ENCODE data around the gene SLC1A7. TPM values are rescaled to one million over a fixed set of nuclear protein-coding genes. Genes with fewer than 3 reads are reported as not detected.
A peak's percentile ranks its signal among the peaks of the same experiment; 100 is the strongest.
"Not testable (repeated sequence)": the region's sequence is repeated elsewhere in the genome, so short reads cannot be mapped to it uniquely, and the experiment has no call there.

Gene SLC1A7
- total RNA-seq, result not detected
- not detected for polyA plus RNA-seq

DNA sequence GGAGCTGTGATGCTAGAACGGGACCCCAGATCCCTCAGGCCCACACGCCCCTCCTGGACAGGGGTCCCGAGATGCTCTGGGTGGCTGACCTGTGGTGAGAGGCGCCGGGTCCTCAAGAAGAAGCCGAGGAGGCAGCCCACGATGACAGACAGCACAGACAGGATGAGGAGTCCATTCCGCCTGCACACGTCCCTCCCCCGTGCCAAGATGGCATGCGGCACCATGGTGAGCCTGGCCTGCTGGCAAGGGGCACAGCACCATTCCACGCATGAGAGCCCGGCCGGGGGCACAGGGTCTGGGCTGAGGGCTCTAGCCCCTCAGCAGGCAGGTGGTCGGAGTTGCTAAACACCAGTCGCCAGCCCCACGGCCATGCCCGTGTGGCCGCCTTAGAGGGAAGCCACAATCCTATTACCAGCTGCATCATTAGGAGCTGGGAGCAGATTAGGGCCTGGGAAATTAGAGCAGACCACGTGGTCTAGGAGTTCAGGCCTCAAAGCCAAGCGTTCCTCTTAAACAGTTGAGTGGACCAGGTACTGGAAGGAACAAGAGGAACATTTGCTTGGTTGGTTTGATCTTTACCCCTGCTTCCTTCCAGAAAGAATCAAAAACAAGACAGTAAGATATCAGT lies at the start of gene SLC1A7:
TSS of gene SLC1A7 (minus strand) at position 413 of the 628 bp plus-strand sequence. CDS start at position 224, 189 bp downstream.
- Mint-ChIP-seq H3K36me3 (peaks cover 0 to 7% of the 10 kb centered on the region in 2 donors), H3K4me3 (no peak within 1 kb of the TSS), H3K27ac (no peak within 1 kb of the TSS), H3K27me3 (peaks cover 0 to 3% of the 10 kb centered on the region in 2 donors), H3K9me3 (peaks cover 0 to 9% (median 6%) of the 10 kb centered on the region in 8 donors), H3K4me1 (no peaks in the 10 kb centered on the region)
- Histone ChIP-seq H3K36me3 (ENCODE audit: insufficient read depth, low read length) (no peaks in the 10 kb centered on the region), H3K27me3 (ENCODE audit: insufficient read depth, low read length) (no peaks in the 10 kb centered on the region), H3K27ac (ENCODE audit: low read depth, low read length) (no peak within 1 kb of the TSS), H3K4me3 (ENCODE audit: low read length in 2 of 2) (no peak within 1 kb of the TSS), H3K4me1 (ENCODE audit: insufficient read depth, low read length) (no peaks in the 10 kb centered on the region), H3K9me3 (ENCODE audit: control insufficient read depth in 1 of 2, low read length in 2 of 2) (peaks cover 0 to 3% of the 10 kb centered on the region in 2 donors)
- no peak for DNase-seq
- intact Hi-C loops (cut with micrococcal nuclease), result no loop called here
- POLR2A ChIA-PET (ENCODE audit: partially characterized antibody), result no interaction called here
- CTCF ChIA-PET (ENCODE audit: partially characterized antibody), result no interaction called here

DNA sequence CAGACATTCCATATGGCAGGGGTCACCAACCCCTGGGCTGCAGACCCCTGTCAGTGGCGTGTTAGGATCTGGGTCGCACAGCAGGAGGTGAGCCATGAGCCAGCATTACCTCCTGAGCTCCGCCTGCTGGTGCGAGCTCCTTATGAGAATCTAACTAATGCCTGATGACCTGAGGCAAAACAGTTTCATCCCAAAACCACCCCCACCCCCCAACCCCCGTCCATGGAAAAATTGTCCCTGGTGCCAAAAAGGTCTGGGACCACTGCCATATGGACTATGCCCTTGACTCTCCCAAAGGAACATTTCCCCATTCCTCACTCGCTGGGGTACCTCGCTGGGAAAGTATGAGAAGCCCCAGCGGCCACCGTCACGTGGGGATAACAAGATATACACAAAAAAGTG lies 47.8 kb upstream of the SLC1A7 start:
- DNase-seq, result no peak
- H3K9me3 ChIP-seq (ENCODE audit: control insufficient read depth in 1 of 2, low read length in 2 of 2), result no peaks in the 10 kb centered on the region
- CTCF ChIA-PET (ENCODE audit: partially characterized antibody), result interaction anchor here (0.7 to 1.8 kb wide), 2 partner anchors 8 to 10 kb away, joined by 3 to 10 read pairs; no protein-coding TSS in a partner anchor
- POLR2A ChIA-PET (ENCODE audit: partially characterized antibody), result interaction anchor here (1.1 kb wide), 1 partner anchor 175 kb away, joined by 3 read pairs; no protein-coding TSS in a partner anchor
- Mint-ChIP-seq H3K36me3 (no peaks in the 10 kb centered on the region), H3K27me3 (no peaks in the 10 kb centered on the region), H3K4me3 (no peak overlapping the region), H3K9me3 (peaks cover 0 to 12% (median 0%) of the 10 kb centered on the region in 8 donors), H3K4me1 (no peaks in the 10 kb centered on the region), H3K27ac (no peak overlapping the region)
- H3K4me1 ChIP-seq (ENCODE audit: insufficient read depth, low read length), result no peaks in the 10 kb centered on the region
- H3K27me3 ChIP-seq (ENCODE audit: insufficient read depth, low read length), result no peaks in the 10 kb centered on the region
- no peak overlapping the region for H3K4me3 ChIP-seq (ENCODE audit: low read length in 2 of 2)
- H3K27ac ChIP-seq (ENCODE audit: low read depth, low read length), result no peak overlapping the region
- no peaks in the 10 kb centered on the region for H3K36me3 ChIP-seq (ENCODE audit: insufficient read depth, low read length)
- intact Hi-C loops (cut with micrococcal nuclease), result no loop called here

DNA sequence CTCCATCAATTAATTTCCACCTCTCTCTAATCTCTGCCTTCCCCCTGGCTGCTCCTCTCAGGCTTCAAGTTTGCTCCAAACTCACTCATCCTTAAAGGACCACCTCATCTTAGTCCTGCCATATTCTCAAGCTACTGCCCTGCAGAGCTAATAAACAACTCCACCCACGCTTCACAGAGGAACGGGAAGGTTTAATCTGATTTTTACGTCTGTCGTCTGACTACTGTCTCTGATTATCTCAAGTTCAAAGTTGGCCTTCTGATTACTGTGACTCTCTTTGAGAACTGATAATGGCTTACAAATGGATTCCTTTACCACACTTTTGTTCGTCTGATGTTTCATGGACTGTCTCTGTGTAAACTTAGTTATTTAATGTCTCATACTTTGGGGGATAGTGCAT lies 46.6 kb upstream of the SLC1A7 start:
- Mint-ChIP-seq H3K27me3 (no peaks in the 10 kb centered on the region), H3K4me1 (no peaks in the 10 kb centered on the region), H3K27ac (no peak overlapping the region), H3K36me3 (no peaks in the 10 kb centered on the region), H3K9me3 (peaks cover 0 to 8% (median 0%) of the 10 kb centered on the region in 8 donors), H3K4me3 (no peak overlapping the region)
- Histone ChIP-seq H3K27me3 (ENCODE audit: insufficient read depth, low read length) (no peaks in the 10 kb centered on the region), H3K4me3 (ENCODE audit: low read length in 2 of 2) (no peak overlapping the region), H3K36me3 (ENCODE audit: insufficient read depth, low read length) (no peaks in the 10 kb centered on the region), H3K9me3 (ENCODE audit: control insufficient read depth in 1 of 2, low read length in 2 of 2) (no peaks in the 10 kb centered on the region), H3K27ac (ENCODE audit: low read depth, low read length) (no peak overlapping the region), H3K4me1 (ENCODE audit: insufficient read depth, low read length) (no peaks in the 10 kb centered on the region)
- ChIA-PET CTCF (ENCODE audit: partially characterized antibody) (interaction anchor here (1.8 kb wide), 1 partner anchor 9 kb away, joined by 10 read pairs; no protein-coding TSS in a partner anchor), POLR2A (ENCODE audit: partially characterized antibody) (no interaction called here)
- intact Hi-C loops (cut with micrococcal nuclease), result no loop called here
- DNase-seq, result no peak

DNA sequence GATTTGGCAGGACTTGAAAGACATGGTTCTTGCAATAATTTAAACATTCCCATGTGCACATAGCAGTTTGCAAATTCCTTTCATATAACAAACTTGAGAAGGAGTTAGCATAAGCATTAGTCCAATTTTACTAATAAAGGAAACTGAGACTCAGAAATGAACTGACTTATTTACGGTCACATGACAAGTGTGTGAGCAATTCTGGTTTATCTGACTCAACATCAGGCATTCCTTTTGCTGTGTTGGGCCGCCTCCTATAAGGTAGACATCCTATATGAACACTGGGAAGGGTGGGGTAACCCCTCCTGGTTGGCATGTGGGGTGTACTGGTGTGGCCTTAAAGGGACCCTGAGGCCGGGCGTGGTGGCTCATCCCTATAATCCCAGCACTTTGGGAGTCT lies 45.7 kb upstream of the SLC1A7 start:
- Mint-ChIP-seq H3K36me3 (no peaks in the 10 kb centered on the region), H3K27ac (no peak overlapping the region), H3K9me3 (peaks cover 0 to 8% (median 0%) of the 10 kb centered on the region in 8 donors), H3K27me3 (no peaks in the 10 kb centered on the region), H3K4me3 (no peak overlapping the region), H3K4me1 (no peaks in the 10 kb centered on the region)
- no peak for DNase-seq
- Histone ChIP-seq H3K27me3 (ENCODE audit: insufficient read depth, low read length) (no peaks in the 10 kb centered on the region), H3K9me3 (ENCODE audit: control insufficient read depth in 1 of 2, low read length in 2 of 2) (no peaks in the 10 kb centered on the region), H3K27ac (ENCODE audit: low read depth, low read length) (no peak overlapping the region), H3K4me3 (ENCODE audit: low read length in 2 of 2) (no peak overlapping the region), H3K36me3 (ENCODE audit: insufficient read depth, low read length) (no peaks in the 10 kb centered on the region), H3K4me1 (ENCODE audit: insufficient read depth, low read length) (no peaks in the 10 kb centered on the region)
- POLR2A ChIA-PET (ENCODE audit: partially characterized antibody), result no interaction called here
- intact Hi-C loops (cut with micrococcal nuclease), result no loop called here
- CTCF ChIA-PET (ENCODE audit: partially characterized antibody), result no interaction called here

DNA sequence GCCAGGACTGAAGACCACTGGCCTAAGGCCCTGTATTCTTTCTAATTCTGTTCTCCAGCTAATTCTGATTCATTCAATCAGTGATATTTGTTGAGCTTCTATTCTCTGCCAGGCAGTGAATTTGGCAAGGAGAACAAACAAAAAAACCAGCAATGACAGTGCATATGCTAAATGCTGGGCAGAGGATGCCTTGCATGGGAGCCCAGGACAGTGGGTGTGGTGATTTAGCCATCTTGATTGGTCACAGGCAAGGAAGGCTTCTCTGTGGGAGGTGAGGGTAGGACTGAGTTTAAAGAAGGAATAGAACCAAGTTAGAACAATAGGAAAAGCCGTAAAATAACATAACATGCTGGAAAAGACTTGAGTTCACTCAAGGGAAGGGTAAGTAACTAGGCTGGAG lies 45.0 kb upstream of the SLC1A7 start:
- H3K27me3 Mint-ChIP-seq, result no peaks in the 10 kb centered on the region
- ChIA-PET CTCF (ENCODE audit: partially characterized antibody) (interaction anchor here (0.8 to 1.9 kb wide), 2 partner anchors 8 to 16 kb away, joined by 3 to 10 read pairs; partner anchors contain the start of gene CPT2), POLR2A (ENCODE audit: partially characterized antibody) (no interaction called here)
- H3K27ac Mint-ChIP-seq, result no peak overlapping the region
- H3K4me3 ChIP-seq (ENCODE audit: low read length in 2 of 2), result no peak overlapping the region
- no peak overlapping the region for H3K4me3 Mint-ChIP-seq
- peaks cover 0 to 5% (median 0%) of the 10 kb centered on the region in 8 donors for H3K9me3 Mint-ChIP-seq
- no peaks in the 10 kb centered on the region for H3K4me1 ChIP-seq (ENCODE audit: insufficient read depth, low read length)
- H3K36me3 ChIP-seq (ENCODE audit: insufficient read depth, low read length), result no peaks in the 10 kb centered on the region
- H3K9me3 ChIP-seq (ENCODE audit: control insufficient read depth in 1 of 2, low read length in 2 of 2), result no peaks in the 10 kb centered on the region
- intact Hi-C loops (cut with micrococcal nuclease), result no loop called here
- H3K36me3 Mint-ChIP-seq, result no peaks in the 10 kb centered on the region
- no peak for DNase-seq
- no peak overlapping the region for H3K27ac ChIP-seq (ENCODE audit: low read depth, low read length)
- H3K27me3 ChIP-seq (ENCODE audit: insufficient read depth, low read length), result no peaks in the 10 kb centered on the region
- no peaks in the 10 kb centered on the region for H3K4me1 Mint-ChIP-seq

DNA sequence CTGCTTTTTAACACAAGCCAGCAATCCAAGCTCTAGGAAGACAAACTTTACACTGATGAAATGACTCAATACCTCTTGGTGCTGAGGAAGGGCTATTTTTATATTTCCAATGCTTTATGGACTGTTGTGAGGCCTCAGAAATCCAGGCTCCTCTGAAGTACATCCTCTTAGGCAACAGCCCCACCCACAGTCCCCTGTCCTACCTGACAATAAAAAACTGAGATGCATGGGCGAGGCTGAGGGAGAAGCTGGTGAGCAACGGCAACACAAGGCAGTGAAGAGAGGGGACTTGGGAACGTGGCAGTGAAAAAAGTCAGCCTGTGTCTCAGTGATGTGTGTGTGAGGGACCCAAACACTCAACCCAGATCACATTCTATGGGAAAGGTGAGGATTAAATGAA lies 44.1 kb upstream of the SLC1A7 start:
- Mint-ChIP-seq H3K27me3 (no peaks in the 10 kb centered on the region), H3K36me3 (no peaks in the 10 kb centered on the region), H3K4me1 (no peaks in the 10 kb centered on the region), H3K27ac (peak overlapping the region in 1 of 7 donors; percentile 26), H3K4me3 (no peak overlapping the region), H3K9me3 (peaks cover 0 to 3% (median 0%) of the 10 kb centered on the region in 8 donors)
- peaks cover 5% of the 10 kb centered on the region for H3K4me1 ChIP-seq (ENCODE audit: insufficient read depth, low read length)
- intact Hi-C loops (cut with micrococcal nuclease), result no loop called here
- ChIA-PET CTCF (ENCODE audit: partially characterized antibody) (interaction anchor here (0.8 to 1.9 kb wide), 3 partner anchors 9 to 15 kb away, joined by 3 to 10 read pairs (median 3); partner anchors contain the start of gene CPT2), POLR2A (ENCODE audit: partially characterized antibody) (no interaction called here)
- H3K27ac ChIP-seq (ENCODE audit: low read depth, low read length), result no peak overlapping the region
- no peak for DNase-seq
- no peaks in the 10 kb centered on the region for H3K9me3 ChIP-seq (ENCODE audit: control insufficient read depth in 1 of 2, low read length in 2 of 2)
- no peaks in the 10 kb centered on the region for H3K36me3 ChIP-seq (ENCODE audit: insufficient read depth, low read length)
- no peak overlapping the region for H3K4me3 ChIP-seq (ENCODE audit: low read length in 2 of 2)
- H3K27me3 ChIP-seq (ENCODE audit: insufficient read depth, low read length), result no peaks in the 10 kb centered on the region

DNA sequence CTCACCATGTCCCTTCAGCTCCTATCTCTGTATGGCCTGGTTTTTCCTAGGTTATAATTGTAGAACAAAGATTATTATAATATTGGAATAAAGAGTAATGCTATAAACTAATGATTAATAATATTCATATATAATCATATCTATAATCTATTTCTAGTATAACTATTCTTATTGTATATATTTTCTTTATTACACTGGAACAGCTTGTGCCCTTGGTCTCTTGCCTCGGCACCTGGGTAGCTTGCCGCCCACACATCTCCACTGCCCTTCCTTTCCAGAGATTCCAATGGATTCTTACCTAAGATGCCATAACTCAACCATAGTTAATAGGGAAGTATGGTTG lies 43.5 kb upstream of the SLC1A7 start:
- H3K4me1 Mint-ChIP-seq; H3K4me3 Mint-ChIP-seq; intact Hi-C loops (cut with micrococcal nuclease); H3K27ac ChIP-seq (ENCODE audit: low read depth, low read length); H3K36me3 ChIP-seq (ENCODE audit: insufficient read depth, low read length); H3K9me3 Mint-ChIP-seq; H3K4me3 ChIP-seq (ENCODE audit: low read length in 2 of 2); H3K4me1 ChIP-seq (ENCODE audit: insufficient read depth, low read length); H3K27ac Mint-ChIP-seq; H3K27me3 ChIP-seq (ENCODE audit: insufficient read depth, low read length); DNase-seq; POLR2A ChIA-PET (ENCODE audit: partially characterized antibody); H3K36me3 Mint-ChIP-seq; H3K9me3 ChIP-seq (ENCODE audit: control insufficient read depth in 1 of 2, low read length in 2 of 2); H3K27me3 Mint-ChIP-seq: not testable (repeated sequence)
- CTCF ChIA-PET (ENCODE audit: partially characterized antibody), result interaction anchor here (0.8 to 1.9 kb wide), 2 partner anchors 9 to 10 kb away, joined by 3 to 10 read pairs; partner anchors contain the start of gene CPT2
